Upper lobe of right lung (tissue), 1 donor: ENCODE results near the gene TNS1. TPM values are rescaled to one million over a fixed set of nuclear protein-coding genes. Genes with fewer than 3 reads are reported as not detected.

ENCODE experiments used
- ATAC-seq: fragments of 200-7000 bp; cut with Tn5 transposase; one replicate; pipeline ENCODE4 v1.9.1; 2020; ENCODE audit warnings: mild to moderate bottlenecking, moderate library complexity
- DNase-seq: peaks from one replicate; pipeline ENCODE4 v3.0.0-alpha.2; 2020
- H3K27ac ChIP-seq: fragments of 200-600 bp; one replicate; pipeline ENCODE4 v1.8.0; 2022
- H3K27me3 ChIP-seq: fragments of 200-600 bp; one replicate; pipeline ENCODE4 v1.8.0; 2022; ENCODE audit warnings: mild to moderate bottlenecking
- H3K36me3 ChIP-seq: fragments of 200-600 bp; one replicate; pipeline ENCODE4 v1.8.0; 2022
- H3K4me1 ChIP-seq: fragments of 200-600 bp; one replicate; pipeline ENCODE4 v1.8.0; 2022
- H3K4me3 ChIP-seq: fragments of 200-600 bp; one replicate; pipeline ENCODE4 v1.8.0; 2022; ENCODE audit warnings: mild to moderate bottlenecking
- H3K9me3 ChIP-seq: fragments of 200-600 bp; one replicate; pipeline ENCODE4 v1.8.0; 2022
- CTCF ChIP-seq: fragments of 200-600 bp; IDR thresholded peaks from one replicate; pipeline ENCODE4 v1.8.0; 2022; ENCODE audit warnings: antibody characterized with exemption
- intact Hi-C: fragments of 100-400 bp; cut with DNase I; formaldehyde crosslinking; loops from one replicate; pipeline ENCODE4 v1.11.0; 2022
- total RNA-seq: library from RNA; stranded (reverse); fragmentation: NEBNext Ultra II Directional; extraction: Animal tissue kit (Norgen Biotek cat#: 25700); gene quantifications from one replicate; pipeline ENCODE4 v1.2.1, GENCODE V29; 2021
- donor health status: DM: no; HTN: yes; CAD: no; lungs with severe emphysema.

TNS1 gene
- total RNA-seq, 1 donor from 2014 or later, result 669 TPM

- Histone ChIP-seq H3K4me3 (no peak overlapping the region), H3K4me1 (peaks cover 17% of the 10 kb centered on the region), H3K27ac (no peak overlapping the region), H3K9me3 (no peaks in the 10 kb centered on the region), H3K27me3 (no peaks in the 10 kb centered on the region), H3K36me3 (no peaks in the 10 kb centered on the region)
- DNase-seq (peak; percentile 57), ATAC-seq (peak; percentile 19)
- intact Hi-C loops, result no loop called here
- no peak for TF ChIP-seq CTCF
Observed at GRCh38 chr2:217960351-217960750, 42.4 kb downstream of the TNS1 start.

- ATAC-seq (peak; percentile 23), DNase-seq (peak; percentile 28)
- H3K9me3 ChIP-seq, result no peaks in the 10 kb centered on the region
- H3K4me1 ChIP-seq, result peaks cover 17% of the 10 kb centered on the region
- no peaks in the 10 kb centered on the region for H3K27me3 ChIP-seq
- no peaks in the 10 kb centered on the region for H3K36me3 ChIP-seq
- intact Hi-C loops, result no loop called here
- H3K27ac ChIP-seq, result no peak overlapping the region
- no peak for TF ChIP-seq CTCF
- H3K4me3 ChIP-seq, result no peak overlapping the region
Observed at GRCh38 chr2:217959723-217960122, 43.1 kb downstream of the TNS1 start.

DNA sequence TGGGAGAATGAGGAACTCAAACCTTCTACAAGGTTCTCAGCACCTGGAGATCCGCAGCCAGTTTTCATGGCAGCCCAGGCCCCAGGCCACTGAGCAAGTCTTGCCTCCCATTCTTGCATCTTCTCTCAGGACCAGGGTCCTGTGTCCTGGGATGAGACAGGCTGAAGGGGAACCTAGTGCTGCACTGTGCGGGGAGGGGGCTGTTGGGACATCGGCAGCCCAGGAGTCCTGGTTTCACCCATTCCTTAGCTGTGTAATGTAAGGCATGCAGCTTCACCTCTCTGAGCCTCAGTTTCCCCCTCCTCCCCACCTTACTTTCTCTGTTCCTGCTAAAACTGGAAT is 43.9 kb downstream of the TNS1 start:
- DNase-seq (peak; percentile 27), ATAC-seq (no peak)
- Histone ChIP-seq H3K27ac (no peak overlapping the region), H3K36me3 (no peaks in the 10 kb centered on the region), H3K4me3 (no peak overlapping the region), H3K4me1 (peaks cover 17% of the 10 kb centered on the region), H3K9me3 (no peaks in the 10 kb centered on the region), H3K27me3 (no peaks in the 10 kb centered on the region)
- no peak for TF ChIP-seq CTCF
- intact Hi-C loops, result no loop called here

- peak; percentile 30 for DNase-seq
- Histone ChIP-seq H3K4me1 (peaks cover 21% of the 10 kb centered on the region), H3K36me3 (no peaks in the 10 kb centered on the region), H3K9me3 (no peaks in the 10 kb centered on the region), H3K4me3 (no peak overlapping the region), H3K27ac (no peak overlapping the region), H3K27me3 (no peaks in the 10 kb centered on the region)
- ATAC-seq, result no peak
- intact Hi-C loops, result no loop called here
- TF ChIP-seq CTCF, result no peak
Observed at GRCh38 chr2:217958206-217958883, 44.5 kb downstream of the TNS1 start.

- intact Hi-C loops, result no loop called here
- TF ChIP-seq CTCF, result no peak
- no peak for ATAC-seq
- Histone ChIP-seq H3K27ac (no peak overlapping the region), H3K4me3 (no peak overlapping the region), H3K4me1 (peaks cover 30% of the 10 kb centered on the region), H3K27me3 (no peaks in the 10 kb centered on the region), H3K9me3 (no peaks in the 10 kb centered on the region), H3K36me3 (no peaks in the 10 kb centered on the region)
- peak; percentile 55 for DNase-seq
Observed at GRCh38 chr2:217956586-217957457, 46.0 kb downstream of the TNS1 start.
